Endothelial cell (in vitro differentiated cells): ENCODE results near the gene MAMSTR. TPM values are rescaled to one million over a fixed set of nuclear protein-coding genes. Genes with fewer than 3 reads are reported as not detected.
A peak's percentile ranks its signal among the peaks of the same experiment; 100 is the strongest.
"Not testable (repeated sequence)": the region's sequence is repeated elsewhere in the genome, so short reads cannot be mapped to it uniquely, and the experiment has no call there.

ENCODE experiments used
- DNase-seq: peaks from one replicate; pipeline ENCODE4 v3.0.0; 2021; ENCODE audit warnings: low spot score
- H3K27ac Mint-ChIP-seq: one replicate; pipeline ENCODE4 v1.8.0; 2021; ENCODE audit warnings: mixed read lengths, inconsistent platforms; ENCODE audit not compliant: unreplicated experiment
- H3K27me3 Mint-ChIP-seq: one replicate; pipeline ENCODE4 v1.8.0; 2021; ENCODE audit warnings: mild to moderate bottlenecking, moderate library complexity, mixed read lengths, inconsistent platforms; ENCODE audit not compliant: unreplicated experiment
- H3K36me3 Mint-ChIP-seq: one replicate; pipeline ENCODE4 v1.8.0; 2021; ENCODE audit warnings: mild to moderate bottlenecking, low read depth, mixed read lengths, inconsistent platforms; ENCODE audit not compliant: unreplicated experiment
- H3K4me1 Mint-ChIP-seq: one replicate; pipeline ENCODE4 v1.8.0; 2021; ENCODE audit warnings: mild to moderate bottlenecking, mixed read lengths, inconsistent platforms; ENCODE audit not compliant: unreplicated experiment
- H3K4me3 Mint-ChIP-seq: one replicate; pipeline ENCODE4 v1.8.0; 2021; ENCODE audit warnings: mild to moderate bottlenecking, mixed read lengths, inconsistent platforms; ENCODE audit not compliant: unreplicated experiment
- H3K9me3 Mint-ChIP-seq: one replicate; pipeline ENCODE4 v1.8.0; 2021; ENCODE audit warnings: mixed read lengths, inconsistent platforms; ENCODE audit not compliant: unreplicated experiment
- total RNA-seq: library from RNA; stranded (reverse); fragmentation: NEBNext Ultra II Directional; extraction: Animal tissue kit (Norgen Biotek cat#: 25700); gene quantifications from one replicate; pipeline ENCODE4 v1.2.1, GENCODE V29; 2021; ENCODE audit not compliant: unreplicated experiment
- TF ChIP-seq, protein P1 (sequence below): fragments of 200-600 bp; sonication (generic); IDR thresholded peaks from one replicate; pipeline ENCODE4 v1.5.0; 2021; ENCODE audit warnings: antibody characterized with exemption; ENCODE audit not compliant: unreplicated experiment

MAMSTR gene
- total RNA-seq, 1 donor from 2014 or later = 1.5 TPM

DNA sequence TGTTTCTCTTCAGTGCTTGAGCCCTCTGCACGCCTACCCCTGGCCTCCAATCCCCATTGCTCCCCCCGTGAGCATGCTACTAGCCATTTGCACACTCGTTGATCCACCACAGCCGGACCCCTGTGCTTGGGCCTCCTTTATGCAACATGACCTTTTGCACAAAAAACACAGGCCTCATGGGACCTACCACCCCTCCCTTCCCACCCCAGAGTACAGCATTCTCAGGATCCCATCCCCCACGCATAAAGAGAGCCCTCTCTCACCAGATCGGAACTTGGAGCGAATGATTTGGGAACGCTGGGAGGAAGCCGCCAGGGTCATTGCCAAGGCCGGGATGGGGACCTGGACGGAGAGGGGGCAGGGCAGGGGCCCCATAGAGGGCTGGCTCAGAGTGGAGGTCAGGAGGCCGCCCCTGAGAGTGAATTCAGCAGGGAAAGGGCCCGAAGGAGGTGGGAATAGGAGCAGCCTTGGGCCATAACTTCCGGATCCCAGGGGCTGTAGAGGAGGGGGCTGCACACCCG, 754 bp downstream of the MAMSTR start:
- peak overlapping the region; percentile 72 for H3K4me3 Mint-ChIP-seq
- peak overlapping the region; percentile 76 for H3K27ac Mint-ChIP-seq
- H3K36me3 Mint-ChIP-seq = peaks cover 20% of the 10 kb centered on the region
- H3K4me1 Mint-ChIP-seq = peaks cover 23% of the 10 kb centered on the region
- peaks cover 20% of the 10 kb centered on the region for H3K27me3 Mint-ChIP-seq
- TF ChIP-seq, protein P1, sequence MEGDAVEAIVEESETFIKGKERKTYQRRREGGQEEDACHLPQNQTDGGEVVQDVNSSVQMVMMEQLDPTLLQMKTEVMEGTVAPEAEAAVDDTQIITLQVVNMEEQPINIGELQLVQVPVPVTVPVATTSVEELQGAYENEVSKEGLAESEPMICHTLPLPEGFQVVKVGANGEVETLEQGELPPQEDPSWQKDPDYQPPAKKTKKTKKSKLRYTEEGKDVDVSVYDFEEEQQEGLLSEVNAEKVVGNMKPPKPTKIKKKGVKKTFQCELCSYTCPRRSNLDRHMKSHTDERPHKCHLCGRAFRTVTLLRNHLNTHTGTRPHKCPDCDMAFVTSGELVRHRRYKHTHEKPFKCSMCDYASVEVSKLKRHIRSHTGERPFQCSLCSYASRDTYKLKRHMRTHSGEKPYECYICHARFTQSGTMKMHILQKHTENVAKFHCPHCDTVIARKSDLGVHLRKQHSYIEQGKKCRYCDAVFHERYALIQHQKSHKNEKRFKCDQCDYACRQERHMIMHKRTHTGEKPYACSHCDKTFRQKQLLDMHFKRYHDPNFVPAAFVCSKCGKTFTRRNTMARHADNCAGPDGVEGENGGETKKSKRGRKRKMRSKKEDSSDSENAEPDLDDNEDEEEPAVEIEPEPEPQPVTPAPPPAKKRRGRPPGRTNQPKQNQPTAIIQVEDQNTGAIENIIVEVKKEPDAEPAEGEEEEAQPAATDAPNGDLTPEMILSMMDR = no peak
- H3K9me3 Mint-ChIP-seq = no peaks in the 10 kb centered on the region
- DNase-seq = no peak

DNA sequence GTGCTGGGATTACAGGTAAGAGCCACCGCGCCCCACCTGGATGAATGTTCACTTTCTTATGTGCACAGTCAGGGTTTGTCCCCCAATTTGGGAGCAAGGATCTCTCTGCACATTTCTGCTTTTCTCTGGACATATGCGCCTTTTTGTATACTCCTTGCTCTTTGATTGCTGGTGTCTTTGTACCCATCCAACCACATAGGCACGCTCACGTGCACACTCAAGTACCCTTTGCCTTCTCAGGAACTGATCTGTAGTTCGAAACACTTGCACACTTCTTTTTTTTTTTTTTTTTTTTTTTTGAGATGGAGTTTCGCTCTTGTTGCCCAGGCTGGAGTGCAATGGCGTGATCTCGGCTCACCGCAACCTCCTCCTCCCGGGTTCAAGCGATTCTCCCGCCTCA, 1.4 kb downstream of the MAMSTR start:
- peaks cover 23% of the 10 kb centered on the region for H3K4me1 Mint-ChIP-seq
- DNase-seq, H3K27ac Mint-ChIP-seq, H3K4me3 Mint-ChIP-seq, H3K9me3 Mint-ChIP-seq: not testable (repeated sequence)
- H3K27me3 Mint-ChIP-seq = peaks cover 20% of the 10 kb centered on the region
- H3K36me3 Mint-ChIP-seq = peaks cover 20% of the 10 kb centered on the region

DNA sequence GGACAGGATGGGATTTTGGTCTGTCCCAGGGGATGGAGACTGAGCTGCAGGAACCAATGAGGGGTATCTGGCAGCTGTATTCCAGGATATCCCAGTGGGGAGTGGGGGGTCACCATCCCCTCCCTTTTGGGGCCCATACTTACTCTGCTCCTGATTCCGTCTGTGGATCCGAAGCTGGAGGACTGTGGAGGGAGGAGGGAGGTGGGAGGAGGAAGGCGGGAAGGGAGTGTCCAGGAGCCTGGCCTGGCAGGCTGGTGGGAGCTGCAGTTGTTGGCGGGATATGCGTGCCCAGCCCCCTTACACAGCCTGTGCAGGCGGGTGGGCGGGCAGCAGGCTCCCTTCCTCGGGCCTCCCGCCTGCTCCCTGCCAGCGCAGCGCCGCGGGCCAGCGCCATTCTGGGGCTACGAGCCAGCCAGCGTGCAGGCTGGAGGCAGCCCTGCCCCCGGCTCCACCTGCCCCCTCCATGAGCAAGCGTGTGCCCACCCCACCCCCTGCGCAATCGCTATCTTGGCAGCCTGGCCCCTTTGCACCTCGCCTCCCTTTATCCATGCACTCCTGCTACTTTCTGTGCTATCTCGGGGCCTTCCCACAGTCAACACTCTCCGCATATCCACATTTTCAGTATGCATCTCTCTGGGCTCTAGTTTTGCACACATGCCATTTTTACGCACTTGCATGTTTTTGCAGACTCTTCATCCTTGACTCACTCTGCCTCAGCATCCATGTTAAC, 2.8 kb downstream of the MAMSTR start:
- Mint-ChIP-seq H3K4me1 (peaks cover 17% of the 10 kb centered on the region), H3K36me3 (peaks cover 9% of the 10 kb centered on the region), H3K27me3 (peaks cover 22% of the 10 kb centered on the region), H3K27ac (peak overlapping the region; percentile 81), H3K9me3 (no peaks in the 10 kb centered on the region), H3K4me3 (peak overlapping the region; percentile 68)
- DNase-seq = peak; percentile 36
- TF ChIP-seq, protein P1 = no peak

DNA sequence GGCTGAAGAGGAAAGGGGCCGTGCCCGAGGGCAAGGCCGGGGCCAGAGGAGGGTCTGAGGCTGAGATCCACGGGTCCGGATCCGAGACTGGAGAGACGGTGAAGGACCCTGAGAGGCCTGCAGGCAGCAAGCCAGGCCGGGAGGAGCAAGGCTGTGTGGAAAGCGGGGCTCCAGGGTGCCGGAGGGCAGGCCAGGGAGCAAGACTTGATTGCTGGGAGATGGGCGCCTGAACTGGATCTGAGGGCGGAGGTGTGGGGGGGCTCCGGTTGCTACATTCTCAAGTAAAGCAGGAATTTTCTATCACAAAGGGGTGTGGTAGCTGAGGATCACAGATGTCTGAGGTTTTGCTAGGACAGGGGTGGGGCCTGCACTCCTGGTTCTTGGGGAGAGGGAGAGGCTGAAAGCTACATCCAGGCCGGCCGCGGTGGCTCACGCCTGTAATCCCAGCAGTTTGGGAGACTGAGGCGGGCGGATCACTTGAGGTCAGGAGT, 3.8 kb downstream of the MAMSTR start:
- Mint-ChIP-seq H3K27me3 (peaks cover 24% of the 10 kb centered on the region), H3K4me3 (no peak overlapping the region), H3K27ac (peak overlapping the region; percentile 38), H3K36me3 (peaks cover 9% of the 10 kb centered on the region), H3K9me3 (no peaks in the 10 kb centered on the region), H3K4me1 (peaks cover 17% of the 10 kb centered on the region)
- TF ChIP-seq, protein P1 = no peak
- DNase-seq = no peak

DNA sequence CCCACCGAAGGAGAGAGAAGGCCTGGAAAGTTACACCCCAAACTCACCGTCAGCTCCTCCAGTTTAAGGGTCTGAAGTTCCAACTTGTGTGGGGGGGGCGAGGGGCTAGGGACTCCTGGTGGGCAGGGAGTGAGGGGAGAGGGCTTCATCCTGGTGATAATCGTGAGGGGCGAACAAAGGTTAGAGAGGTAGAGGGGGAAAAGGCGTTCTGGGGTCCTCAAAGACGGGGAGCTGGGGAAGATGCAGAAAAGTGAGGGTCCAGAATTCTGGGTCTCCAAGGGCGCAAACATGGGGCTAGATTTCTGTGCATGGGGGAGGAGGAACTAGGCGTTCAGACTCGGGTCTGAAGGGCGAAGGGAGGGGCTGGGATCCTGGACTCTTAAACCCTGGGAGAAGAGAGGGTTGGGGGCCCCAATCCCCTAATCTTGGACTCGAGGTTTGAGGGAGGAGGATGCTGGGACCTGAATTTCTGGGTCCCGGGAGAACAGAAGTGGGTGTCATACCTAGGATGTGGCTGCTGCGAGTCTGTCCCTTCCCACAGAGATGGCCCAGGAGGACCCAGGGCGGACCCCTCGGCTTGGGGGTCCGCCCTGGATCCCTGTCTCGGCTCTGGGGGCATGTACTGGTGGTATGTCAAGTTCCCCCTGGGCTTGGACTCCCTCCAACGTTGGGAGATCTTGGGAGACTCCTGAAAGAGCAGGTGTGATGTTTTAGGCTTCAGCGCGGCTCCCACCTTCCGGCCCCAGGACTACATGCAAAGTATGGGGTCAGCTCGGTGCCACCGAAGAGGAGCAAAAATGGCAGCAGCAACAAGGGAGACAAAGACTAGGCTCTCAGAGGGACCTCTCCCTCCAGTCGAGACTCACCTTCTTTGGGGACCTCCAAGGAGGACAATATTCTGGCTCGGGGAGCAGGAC, 4.5 kb downstream of the MAMSTR start:
- peaks cover 9% of the 10 kb centered on the region for H3K36me3 Mint-ChIP-seq
- peak overlapping the region; percentile 88 for H3K4me3 Mint-ChIP-seq

More for the DNA sequence above, 4.5 kb downstream of the MAMSTR start:
- no peaks in the 10 kb centered on the region for H3K9me3 Mint-ChIP-seq
- H3K27me3 Mint-ChIP-seq = peaks cover 20% of the 10 kb centered on the region
- DNase-seq = no peak
- H3K4me1 Mint-ChIP-seq = peaks cover 12% of the 10 kb centered on the region
- H3K27ac Mint-ChIP-seq = peak overlapping the region; percentile 67
- TF ChIP-seq, protein P1 = no peak
